GM10266 (cell line): ENCODE data around the gene SOBP.

Source experiments
- DNase-seq: peaks from one replicate; pipeline ENCODE4 v3.0.0; 2012; ENCODE audit errors: extremely low spot score
- TF ChIP-seq, protein P1 (sequence below): IDR thresholded peaks from 2 replicates; pipeline ENCODE4 v1.5.1; 2012; ENCODE audit warnings: mild to moderate bottlenecking, low read depth; ENCODE audit not compliant: control insufficient read depth, insufficient read depth; ENCODE audit errors: missing control alignments

SOBP gene

DNA sequence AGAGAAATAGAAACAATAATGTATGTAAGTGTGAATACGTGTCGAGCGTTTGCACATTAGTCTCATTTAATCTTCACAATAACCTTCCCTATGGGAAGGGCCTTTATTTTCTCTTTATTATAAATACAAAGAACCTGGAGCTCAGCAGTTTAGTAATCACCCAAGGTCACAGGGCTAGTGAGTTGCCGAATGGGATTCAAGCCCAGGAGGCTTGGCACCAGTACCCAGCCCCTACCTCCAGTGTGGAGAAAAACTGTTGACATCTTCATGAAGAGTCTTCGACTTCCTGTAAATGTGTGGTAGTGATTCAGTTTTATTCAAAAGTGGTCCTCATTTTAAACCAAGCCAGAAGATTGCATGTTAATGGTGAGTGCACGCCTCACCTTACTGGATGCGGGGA lies 171.4 kb downstream of the SOBP start:
- TF ChIP-seq, protein P1, sequence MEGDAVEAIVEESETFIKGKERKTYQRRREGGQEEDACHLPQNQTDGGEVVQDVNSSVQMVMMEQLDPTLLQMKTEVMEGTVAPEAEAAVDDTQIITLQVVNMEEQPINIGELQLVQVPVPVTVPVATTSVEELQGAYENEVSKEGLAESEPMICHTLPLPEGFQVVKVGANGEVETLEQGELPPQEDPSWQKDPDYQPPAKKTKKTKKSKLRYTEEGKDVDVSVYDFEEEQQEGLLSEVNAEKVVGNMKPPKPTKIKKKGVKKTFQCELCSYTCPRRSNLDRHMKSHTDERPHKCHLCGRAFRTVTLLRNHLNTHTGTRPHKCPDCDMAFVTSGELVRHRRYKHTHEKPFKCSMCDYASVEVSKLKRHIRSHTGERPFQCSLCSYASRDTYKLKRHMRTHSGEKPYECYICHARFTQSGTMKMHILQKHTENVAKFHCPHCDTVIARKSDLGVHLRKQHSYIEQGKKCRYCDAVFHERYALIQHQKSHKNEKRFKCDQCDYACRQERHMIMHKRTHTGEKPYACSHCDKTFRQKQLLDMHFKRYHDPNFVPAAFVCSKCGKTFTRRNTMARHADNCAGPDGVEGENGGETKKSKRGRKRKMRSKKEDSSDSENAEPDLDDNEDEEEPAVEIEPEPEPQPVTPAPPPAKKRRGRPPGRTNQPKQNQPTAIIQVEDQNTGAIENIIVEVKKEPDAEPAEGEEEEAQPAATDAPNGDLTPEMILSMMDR = no peak
- no peak for DNase-seq

GRCh38 chr6:107662333-107662732 lies 172.4 kb downstream of the SOBP start:
- no peak for DNase-seq
- TF ChIP-seq, protein P1 = no peak

DNA sequence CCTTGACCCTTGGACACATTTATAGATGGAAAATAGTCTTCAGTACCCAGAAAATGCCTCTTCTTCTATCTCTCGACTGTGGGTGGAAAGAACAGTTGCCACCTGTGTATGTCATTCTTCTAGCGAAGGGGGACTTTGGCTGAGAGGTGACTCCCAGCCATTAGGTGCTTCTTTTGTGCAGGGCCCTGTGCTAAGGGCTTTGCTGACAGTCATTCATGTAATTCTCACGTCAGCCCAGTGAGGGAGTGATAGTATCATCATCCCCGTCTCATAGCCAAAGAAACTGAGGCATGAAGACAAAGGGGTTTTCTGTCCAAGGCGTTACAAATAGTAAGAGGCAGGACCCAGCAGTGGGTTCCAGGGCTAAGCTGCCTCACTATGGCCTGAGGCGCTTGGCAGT lies 173.4 kb downstream of the SOBP start:
- TF ChIP-seq, protein P1 = no peak
- DNase-seq = no peak

GRCh38 chr6:107665382-107665781 lies 175.5 kb downstream of the SOBP start:
- TF ChIP-seq, protein P1 = no peak
- no peak for DNase-seq

DNA sequence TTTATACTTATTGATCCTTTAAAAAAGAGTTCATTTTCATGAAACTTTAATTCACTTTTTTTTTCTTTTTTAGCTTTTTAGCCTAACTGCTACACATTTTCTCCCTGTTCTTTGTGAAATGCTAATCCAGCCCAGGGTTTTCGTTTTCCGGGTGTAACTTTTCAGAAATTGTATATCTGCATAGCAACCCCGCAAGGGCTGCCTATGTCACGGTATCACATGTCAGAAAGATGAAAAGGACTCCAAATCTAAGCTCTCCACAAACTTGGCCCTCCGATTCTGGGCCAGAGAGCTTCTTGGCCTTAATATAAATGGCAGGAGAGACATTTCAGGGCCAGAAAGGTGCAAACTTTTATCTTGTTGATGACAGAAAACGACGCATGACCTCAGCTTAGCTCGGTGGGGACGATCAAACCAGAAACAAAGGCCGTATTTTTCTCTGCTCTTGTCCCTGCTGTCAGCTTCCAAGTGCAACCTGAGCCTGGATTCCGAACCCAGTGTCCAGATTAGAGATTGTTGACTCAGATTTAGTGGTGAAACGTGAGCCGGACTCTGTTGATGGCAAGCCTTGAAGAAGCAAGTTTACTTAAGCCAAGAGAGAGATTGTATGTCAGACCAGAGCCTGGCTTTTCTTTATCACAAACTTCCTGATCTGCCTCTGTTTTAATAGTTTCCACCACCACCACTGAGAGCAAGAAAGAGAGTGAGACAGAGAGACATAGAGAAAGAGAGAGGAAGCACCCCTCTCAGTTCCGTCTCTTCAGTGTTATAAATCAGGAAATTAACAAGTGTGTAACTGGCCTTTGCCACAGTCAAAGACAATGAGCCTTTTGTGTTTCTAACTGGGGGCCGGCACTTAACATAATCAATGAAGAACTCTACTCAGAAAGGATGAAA lies 176.4 kb downstream of the SOBP start:
- TF ChIP-seq, protein P1 = no peak
- no peak for DNase-seq

GRCh38 chr6:107666981-107667601 lies 177.2 kb downstream of the SOBP start:
- no peak for DNase-seq
- TF ChIP-seq, protein P1 = no peak

DNA sequence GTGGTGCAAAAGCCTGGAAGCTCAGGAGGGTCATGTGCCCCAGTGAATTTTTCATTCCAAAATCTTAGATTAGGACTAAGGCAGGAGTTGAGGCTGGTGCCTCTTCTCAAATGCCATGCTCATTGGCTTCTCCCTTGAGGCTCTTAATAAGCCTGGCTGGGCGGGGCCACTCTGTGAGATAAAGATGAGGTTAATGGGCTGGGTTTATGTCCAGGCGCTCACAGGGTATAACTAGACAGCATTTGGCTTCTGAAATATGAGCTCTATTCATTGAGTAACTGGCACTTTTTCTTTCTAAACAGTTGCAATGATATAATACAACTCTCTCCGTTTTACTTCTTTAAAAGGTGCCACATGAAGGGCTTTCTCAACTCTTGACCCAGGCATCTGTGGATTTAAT lies 177.9 kb downstream of the SOBP start:
- TF ChIP-seq, protein P1 = no peak
- DNase-seq = no peak
